ENCODE results near the gene DUOX2.

GRCh38 chr15:45083223-45083622 is 30.7 kb downstream of the DUOX2 start:
- TF ChIP-seq, protein P1, sequence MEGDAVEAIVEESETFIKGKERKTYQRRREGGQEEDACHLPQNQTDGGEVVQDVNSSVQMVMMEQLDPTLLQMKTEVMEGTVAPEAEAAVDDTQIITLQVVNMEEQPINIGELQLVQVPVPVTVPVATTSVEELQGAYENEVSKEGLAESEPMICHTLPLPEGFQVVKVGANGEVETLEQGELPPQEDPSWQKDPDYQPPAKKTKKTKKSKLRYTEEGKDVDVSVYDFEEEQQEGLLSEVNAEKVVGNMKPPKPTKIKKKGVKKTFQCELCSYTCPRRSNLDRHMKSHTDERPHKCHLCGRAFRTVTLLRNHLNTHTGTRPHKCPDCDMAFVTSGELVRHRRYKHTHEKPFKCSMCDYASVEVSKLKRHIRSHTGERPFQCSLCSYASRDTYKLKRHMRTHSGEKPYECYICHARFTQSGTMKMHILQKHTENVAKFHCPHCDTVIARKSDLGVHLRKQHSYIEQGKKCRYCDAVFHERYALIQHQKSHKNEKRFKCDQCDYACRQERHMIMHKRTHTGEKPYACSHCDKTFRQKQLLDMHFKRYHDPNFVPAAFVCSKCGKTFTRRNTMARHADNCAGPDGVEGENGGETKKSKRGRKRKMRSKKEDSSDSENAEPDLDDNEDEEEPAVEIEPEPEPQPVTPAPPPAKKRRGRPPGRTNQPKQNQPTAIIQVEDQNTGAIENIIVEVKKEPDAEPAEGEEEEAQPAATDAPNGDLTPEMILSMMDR (IDR thresholded peaks at IDR 0.05; ENCODE audit: poor library complexity, severe bottlenecking) = no peak
- TF ChIP-seq EZH2 (IDR thresholded peaks at IDR 0.05; ENCODE audit: borderline replicate concordance, insufficient read depth, low read length, poor library complexity, severe bottlenecking) (no peak), SMC3 (conservative IDR thresholded peaks at IDR 0.05; ENCODE audit: poor library complexity) (no peak)
- TF ChIP-seq, protein P2, sequence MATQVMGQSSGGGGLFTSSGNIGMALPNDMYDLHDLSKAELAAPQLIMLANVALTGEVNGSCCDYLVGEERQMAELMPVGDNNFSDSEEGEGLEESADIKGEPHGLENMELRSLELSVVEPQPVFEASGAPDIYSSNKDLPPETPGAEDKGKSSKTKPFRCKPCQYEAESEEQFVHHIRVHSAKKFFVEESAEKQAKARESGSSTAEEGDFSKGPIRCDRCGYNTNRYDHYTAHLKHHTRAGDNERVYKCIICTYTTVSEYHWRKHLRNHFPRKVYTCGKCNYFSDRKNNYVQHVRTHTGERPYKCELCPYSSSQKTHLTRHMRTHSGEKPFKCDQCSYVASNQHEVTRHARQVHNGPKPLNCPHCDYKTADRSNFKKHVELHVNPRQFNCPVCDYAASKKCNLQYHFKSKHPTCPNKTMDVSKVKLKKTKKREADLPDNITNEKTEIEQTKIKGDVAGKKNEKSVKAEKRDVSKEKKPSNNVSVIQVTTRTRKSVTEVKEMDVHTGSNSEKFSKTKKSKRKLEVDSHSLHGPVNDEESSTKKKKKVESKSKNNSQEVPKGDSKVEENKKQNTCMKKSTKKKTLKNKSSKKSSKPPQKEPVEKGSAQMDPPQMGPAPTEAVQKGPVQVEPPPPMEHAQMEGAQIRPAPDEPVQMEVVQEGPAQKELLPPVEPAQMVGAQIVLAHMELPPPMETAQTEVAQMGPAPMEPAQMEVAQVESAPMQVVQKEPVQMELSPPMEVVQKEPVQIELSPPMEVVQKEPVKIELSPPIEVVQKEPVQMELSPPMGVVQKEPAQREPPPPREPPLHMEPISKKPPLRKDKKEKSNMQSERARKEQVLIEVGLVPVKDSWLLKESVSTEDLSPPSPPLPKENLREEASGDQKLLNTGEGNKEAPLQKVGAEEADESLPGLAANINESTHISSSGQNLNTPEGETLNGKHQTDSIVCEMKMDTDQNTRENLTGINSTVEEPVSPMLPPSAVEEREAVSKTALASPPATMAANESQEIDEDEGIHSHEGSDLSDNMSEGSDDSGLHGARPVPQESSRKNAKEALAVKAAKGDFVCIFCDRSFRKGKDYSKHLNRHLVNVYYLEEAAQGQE (IDR thresholded peaks at IDR 0.05; ENCODE audit: borderline replicate concordance) = no peak
